ENCODE results near the gene KLHL17.
"Not testable (repeated sequence)": the region's sequence is repeated elsewhere in the genome, so short reads cannot be mapped to it uniquely, and the experiment has no call there.

KLHL17 gene

GRCh38 chr1:945688-946556, 14.5 kb upstream of the KLHL17 start:
- Histone ChIP-seq H3K4me1 (ENCODE audit: control insufficient read depth, insufficient read depth, low read length) (peaks cover 6% of the 10 kb centered on the region; the same call in 1 of the 2 replicates), H3K9ac (ENCODE audit: low read depth, low read length) (no peak overlapping the region), H3K4me3 (ENCODE audit: low read depth, low read length) (no peak overlapping the region), H3K36me3 (ENCODE audit: control insufficient read depth, insufficient read depth, low read length) (peaks cover 60% of the 10 kb centered on the region), H3K27ac (ENCODE audit: low read depth, low read length) (no peak overlapping the region), H3K9me3 (ENCODE audit: control insufficient read depth, insufficient read depth, low read length) (no peaks in the 10 kb centered on the region), H3K27me3 (ENCODE audit: control insufficient read depth, insufficient read depth, low read length) (peaks cover 24% of the 10 kb centered on the region)

GRCh38 chr1:946811-947210, 13.6 kb upstream of the KLHL17 start:
- not testable (repeated sequence) for H3K4me3 ChIP-seq (ENCODE audit: low read depth, low read length); H3K9me3 ChIP-seq (ENCODE audit: control insufficient read depth, insufficient read depth, low read length); H3K27ac ChIP-seq (ENCODE audit: low read depth, low read length); H3K4me1 ChIP-seq (ENCODE audit: control insufficient read depth, insufficient read depth, low read length); H3K9ac ChIP-seq (ENCODE audit: low read depth, low read length)
- H3K27me3 ChIP-seq (ENCODE audit: control insufficient read depth, insufficient read depth, low read length): peaks cover 16% of the 10 kb centered on the region
- H3K36me3 ChIP-seq (ENCODE audit: control insufficient read depth, insufficient read depth, low read length): peaks cover 65% of the 10 kb centered on the region

GRCh38 chr1:947958-948357, 12.4 kb upstream of the KLHL17 start:
- H3K27ac ChIP-seq (ENCODE audit: low read depth, low read length): no peak overlapping the region
- H3K9me3 ChIP-seq (ENCODE audit: control insufficient read depth, insufficient read depth, low read length): no peaks in the 10 kb centered on the region
- H3K36me3 ChIP-seq (ENCODE audit: control insufficient read depth, insufficient read depth, low read length): peaks cover 77% of the 10 kb centered on the region
- H3K4me3 ChIP-seq (ENCODE audit: low read depth, low read length): no peak overlapping the region
- H3K9ac ChIP-seq (ENCODE audit: low read depth, low read length): no peak overlapping the region
- H3K27me3 ChIP-seq (ENCODE audit: control insufficient read depth, insufficient read depth, low read length): peaks cover 5% of the 10 kb centered on the region
- H3K4me1 ChIP-seq (ENCODE audit: control insufficient read depth, insufficient read depth, low read length): peaks cover 3% of the 10 kb centered on the region; the same call in 1 of the 2 replicates

- Histone ChIP-seq H3K27ac (ENCODE audit: low read depth, low read length) (no peak overlapping the region), H3K27me3 (ENCODE audit: control insufficient read depth, insufficient read depth, low read length) (no peaks in the 10 kb centered on the region), H3K9me3 (ENCODE audit: control insufficient read depth, insufficient read depth, low read length) (no peaks in the 10 kb centered on the region), H3K36me3 (ENCODE audit: control insufficient read depth, insufficient read depth, low read length) (peaks cover 93% of the 10 kb centered on the region), H3K4me1 (ENCODE audit: control insufficient read depth, insufficient read depth, low read length) (no peaks in the 10 kb centered on the region), H3K4me3 (ENCODE audit: low read depth, low read length) (no peak overlapping the region), H3K9ac (ENCODE audit: low read depth, low read length) (no peak overlapping the region)
Measured at GRCh38 chr1:950268-950667, 10.1 kb upstream of the KLHL17 start.

- H3K4me1 ChIP-seq (ENCODE audit: control insufficient read depth, insufficient read depth, low read length): no peaks in the 10 kb centered on the region
- no peaks in the 10 kb centered on the region for H3K9me3 ChIP-seq (ENCODE audit: control insufficient read depth, insufficient read depth, low read length)
- H3K36me3 ChIP-seq (ENCODE audit: control insufficient read depth, insufficient read depth, low read length): peaks cover 94% of the 10 kb centered on the region
- no peak overlapping the region for H3K4me3 ChIP-seq (ENCODE audit: low read depth, low read length)
- no peaks in the 10 kb centered on the region for H3K27me3 ChIP-seq (ENCODE audit: control insufficient read depth, insufficient read depth, low read length)
- no peak overlapping the region for H3K27ac ChIP-seq (ENCODE audit: low read depth, low read length)
- no peak overlapping the region for H3K9ac ChIP-seq (ENCODE audit: low read depth, low read length)
Measured at GRCh38 chr1:950881-951280, 9.5 kb upstream of the KLHL17 start.

- Histone ChIP-seq H3K36me3 (ENCODE audit: control insufficient read depth, insufficient read depth, low read length) (peaks cover 94% of the 10 kb centered on the region), H3K27me3 (ENCODE audit: control insufficient read depth, insufficient read depth, low read length) (no peaks in the 10 kb centered on the region), H3K9ac (ENCODE audit: low read depth, low read length) (no peak overlapping the region), H3K4me1 (ENCODE audit: control insufficient read depth, insufficient read depth, low read length) (no peaks in the 10 kb centered on the region), H3K4me3 (ENCODE audit: low read depth, low read length) (no peak overlapping the region), H3K27ac (ENCODE audit: low read depth, low read length) (no peak overlapping the region), H3K9me3 (ENCODE audit: control insufficient read depth, insufficient read depth, low read length) (no peaks in the 10 kb centered on the region)
Measured at GRCh38 chr1:951364-951763, 9.0 kb upstream of the KLHL17 start.

GRCh38 chr1:952201-952600, 8.2 kb upstream of the KLHL17 start:
- no peaks in the 10 kb centered on the region for H3K9me3 ChIP-seq (ENCODE audit: control insufficient read depth, insufficient read depth, low read length)
- H3K9ac ChIP-seq (ENCODE audit: low read depth, low read length): no peak overlapping the region
- H3K27ac ChIP-seq (ENCODE audit: low read depth, low read length): no peak overlapping the region
- H3K4me1 ChIP-seq (ENCODE audit: control insufficient read depth, insufficient read depth, low read length): no peaks in the 10 kb centered on the region
- H3K36me3 ChIP-seq (ENCODE audit: control insufficient read depth, insufficient read depth, low read length): peaks cover 95% of the 10 kb centered on the region
- no peak overlapping the region for H3K4me3 ChIP-seq (ENCODE audit: low read depth, low read length)
- H3K27me3 ChIP-seq (ENCODE audit: control insufficient read depth, insufficient read depth, low read length): no peaks in the 10 kb centered on the region

- H3K27me3 ChIP-seq (ENCODE audit: control insufficient read depth, insufficient read depth, low read length): no peaks in the 10 kb centered on the region
- peaks cover 92% of the 10 kb centered on the region for H3K36me3 ChIP-seq (ENCODE audit: control insufficient read depth, insufficient read depth, low read length)
- no peak overlapping the region for H3K27ac ChIP-seq (ENCODE audit: low read depth, low read length)
- no peaks in the 10 kb centered on the region for H3K9me3 ChIP-seq (ENCODE audit: control insufficient read depth, insufficient read depth, low read length)
- no peak overlapping the region for H3K9ac ChIP-seq (ENCODE audit: low read depth, low read length)
- no peaks in the 10 kb centered on the region for H3K4me1 ChIP-seq (ENCODE audit: control insufficient read depth, insufficient read depth, low read length)
- H3K4me3 ChIP-seq (ENCODE audit: low read depth, low read length): no peak overlapping the region
Measured at GRCh38 chr1:952603-953002, 7.8 kb upstream of the KLHL17 start.

- H3K4me1 ChIP-seq (ENCODE audit: control insufficient read depth, insufficient read depth, low read length): no peaks in the 10 kb centered on the region
- H3K4me3 ChIP-seq (ENCODE audit: low read depth, low read length): no peak overlapping the region
- H3K27ac ChIP-seq (ENCODE audit: low read depth, low read length): no peak overlapping the region
- no peaks in the 10 kb centered on the region for H3K9me3 ChIP-seq (ENCODE audit: control insufficient read depth, insufficient read depth, low read length)
- H3K36me3 ChIP-seq (ENCODE audit: control insufficient read depth, insufficient read depth, low read length): peaks cover 82% of the 10 kb centered on the region
- no peaks in the 10 kb centered on the region for H3K27me3 ChIP-seq (ENCODE audit: control insufficient read depth, insufficient read depth, low read length)
- no peak overlapping the region for H3K9ac ChIP-seq (ENCODE audit: low read depth, low read length)
Measured at GRCh38 chr1:953524-954320, 6.7 kb upstream of the KLHL17 start.

GRCh38 chr1:954927-955326, 5.5 kb upstream of the KLHL17 start:
- no peaks in the 10 kb centered on the region for H3K4me1 ChIP-seq (ENCODE audit: control insufficient read depth, insufficient read depth, low read length)
- no peaks in the 10 kb centered on the region for H3K9me3 ChIP-seq (ENCODE audit: control insufficient read depth, insufficient read depth, low read length)
- peaks cover 70% of the 10 kb centered on the region for H3K36me3 ChIP-seq (ENCODE audit: control insufficient read depth, insufficient read depth, low read length)
- H3K9ac ChIP-seq (ENCODE audit: low read depth, low read length): no peak overlapping the region
- H3K27ac ChIP-seq (ENCODE audit: low read depth, low read length): no peak overlapping the region
- H3K4me3 ChIP-seq (ENCODE audit: low read depth, low read length): no peak overlapping the region
- H3K27me3 ChIP-seq (ENCODE audit: control insufficient read depth, insufficient read depth, low read length): peaks cover 7% of the 10 kb centered on the region

GRCh38 chr1:955474-955873, 4.9 kb upstream of the KLHL17 start:
- Histone ChIP-seq H3K9me3 (ENCODE audit: control insufficient read depth, insufficient read depth, low read length) (no peaks in the 10 kb centered on the region), H3K4me1 (ENCODE audit: control insufficient read depth, insufficient read depth, low read length) (no peaks in the 10 kb centered on the region), H3K4me3 (ENCODE audit: low read depth, low read length) (no peak overlapping the region), H3K27me3 (ENCODE audit: control insufficient read depth, insufficient read depth, low read length) (peaks cover 11% of the 10 kb centered on the region), H3K27ac (ENCODE audit: low read depth, low read length) (no peak overlapping the region), H3K36me3 (ENCODE audit: control insufficient read depth, insufficient read depth, low read length) (peaks cover 64% of the 10 kb centered on the region), H3K9ac (ENCODE audit: low read depth, low read length) (no peak overlapping the region)
